HG03025 (cell line): ENCODE data around the gene BLOC1S1.

Experiments used
- ATAC-seq: cut with Tn5 transposase; IDR thresholded peaks from one replicate; pipeline ENCODE4 v1.9.1; 2021; ENCODE audit warnings: mild to moderate bottlenecking, moderate library complexity; ENCODE audit not compliant: unreplicated experiment, low FRiP score

Gene BLOC1S1

DNA sequence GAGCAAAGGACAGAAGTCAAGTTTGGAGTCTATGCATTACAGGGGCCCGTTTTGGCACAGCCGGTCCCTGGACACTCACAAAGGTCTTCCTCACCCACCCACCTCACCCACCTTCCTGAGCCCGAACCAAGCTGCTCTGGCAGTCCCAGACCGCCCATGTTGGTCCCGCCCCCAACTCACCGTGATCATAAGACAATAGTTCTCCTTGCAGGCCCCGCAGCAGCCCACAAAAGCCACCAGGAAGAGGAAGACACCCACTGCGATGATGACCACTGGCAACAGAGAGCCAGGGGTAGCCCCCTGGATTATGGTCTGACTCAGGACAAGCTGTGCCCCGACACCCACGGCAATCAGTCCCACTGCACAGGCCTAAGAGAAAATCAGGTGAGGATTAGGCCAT is 11.1 kb downstream of the BLOC1S1 start:
- ATAC-seq: no peak

DNA sequence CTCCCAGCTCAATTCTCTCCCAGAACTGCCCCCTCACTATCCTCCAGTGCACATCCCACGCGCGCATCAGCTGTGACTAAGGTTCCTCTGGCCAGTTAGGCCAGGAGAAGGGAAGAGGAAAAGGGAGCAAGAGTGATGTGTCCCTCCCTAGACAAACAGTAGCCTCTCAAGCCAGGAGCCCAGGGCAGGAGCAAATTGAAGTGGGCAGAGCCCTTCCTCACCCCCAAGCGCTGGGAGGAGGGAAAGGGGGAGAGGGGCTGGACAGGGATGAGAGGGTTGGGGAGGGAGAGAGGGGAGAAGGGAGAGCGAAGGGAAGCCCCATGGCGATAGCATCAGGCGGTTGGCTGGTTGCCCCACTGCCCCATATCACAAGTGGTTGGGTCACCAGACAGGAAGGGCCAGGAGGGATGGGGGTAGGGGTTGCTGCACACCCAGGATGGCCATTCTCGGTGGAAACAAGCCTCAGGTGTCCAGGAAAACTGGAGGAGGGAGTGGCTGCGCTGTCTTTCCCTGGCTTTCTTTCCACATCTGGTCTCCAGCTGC is 11.9 kb downstream of the BLOC1S1 start:
- no peak for ATAC-seq

DNA sequence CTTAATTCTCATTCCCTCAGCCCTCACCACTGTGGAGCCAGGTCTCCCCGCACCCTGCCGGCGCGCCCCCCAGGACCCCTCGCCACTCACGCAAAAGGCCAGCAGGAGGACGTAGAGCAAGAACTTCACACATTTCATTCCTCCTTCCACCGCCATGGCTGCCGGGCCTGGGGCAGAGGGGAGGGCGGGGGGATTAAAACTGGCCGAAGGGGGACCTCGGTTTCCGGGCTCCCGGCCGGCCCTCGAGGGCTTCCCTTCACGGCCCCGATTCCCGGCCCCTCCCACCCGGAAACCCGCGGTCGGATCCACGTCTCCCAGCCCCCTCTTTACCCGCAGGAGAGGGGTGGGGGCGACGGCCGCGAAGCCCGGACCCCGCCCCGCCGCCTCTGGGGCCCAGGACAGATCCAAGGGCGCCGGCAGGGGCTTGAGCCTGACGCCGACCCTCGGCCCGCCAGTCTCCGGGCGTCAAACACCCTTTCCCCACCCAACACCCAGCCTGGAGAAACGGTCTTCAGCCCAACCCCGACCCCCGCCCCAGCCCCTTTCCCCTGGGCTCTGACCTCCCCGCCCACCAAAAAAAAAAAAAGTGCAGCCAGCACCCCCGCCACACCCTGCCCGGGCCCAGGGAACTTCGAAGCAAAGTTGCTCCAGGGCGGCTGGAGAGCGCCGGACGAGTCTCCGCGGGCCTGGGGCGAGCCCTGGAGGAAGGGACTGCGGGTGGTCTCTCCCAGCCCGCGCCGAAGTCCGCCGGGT is 12.5 kb downstream of the BLOC1S1 start:
- peak; percentile 18 for ATAC-seq

DNA sequence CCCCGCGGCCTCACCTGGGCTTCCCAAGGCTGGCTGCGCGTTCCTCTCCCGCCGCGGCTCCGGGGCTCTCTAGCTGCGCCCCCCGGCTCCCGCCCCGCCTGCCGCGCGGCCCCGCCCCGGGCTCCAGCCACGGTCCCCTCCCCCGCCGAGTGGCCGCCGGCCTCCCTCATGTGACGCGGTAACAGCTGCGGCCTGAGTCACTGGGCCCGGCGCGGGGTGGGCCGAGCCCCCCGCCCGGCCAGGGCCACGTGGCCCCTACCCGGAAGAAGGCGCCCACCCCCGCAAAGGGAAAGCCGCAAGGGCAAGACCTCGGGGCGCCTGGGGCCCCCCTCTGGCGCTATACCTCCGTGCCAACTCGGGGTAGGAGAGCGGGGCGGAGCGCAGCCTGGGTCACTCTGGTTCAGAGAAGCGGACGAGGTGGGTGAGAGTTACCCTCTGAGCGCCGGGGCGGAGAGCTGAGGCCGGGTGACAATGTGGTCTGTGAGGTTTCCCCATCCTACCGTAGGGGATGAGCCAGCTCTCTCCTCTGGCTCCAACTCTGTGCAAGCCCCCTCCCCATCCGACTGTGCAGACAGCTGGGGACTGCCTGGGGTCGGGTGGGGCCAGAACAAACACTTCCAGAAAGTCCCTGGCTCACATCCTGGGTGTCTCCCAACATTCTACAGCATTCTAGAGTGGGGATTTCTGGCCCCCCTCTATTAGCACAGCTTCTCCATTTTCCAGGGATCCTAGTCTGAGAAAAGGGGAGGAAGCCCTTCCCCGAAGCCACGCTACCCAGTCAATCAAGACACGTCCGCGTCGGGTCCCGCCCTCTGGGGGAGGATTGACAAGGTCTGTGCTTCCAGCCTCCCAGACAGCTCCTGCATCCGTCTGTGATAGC is 13.3 kb downstream of the BLOC1S1 start, which contains the start of gene CD63:
Gene CD63 (minus strand): TSS at position 71 of the 880 bp plus-strand sequence. CDS start 668 bp downstream, outside the sequence.
- peak; percentile 57 for ATAC-seq

DNA sequence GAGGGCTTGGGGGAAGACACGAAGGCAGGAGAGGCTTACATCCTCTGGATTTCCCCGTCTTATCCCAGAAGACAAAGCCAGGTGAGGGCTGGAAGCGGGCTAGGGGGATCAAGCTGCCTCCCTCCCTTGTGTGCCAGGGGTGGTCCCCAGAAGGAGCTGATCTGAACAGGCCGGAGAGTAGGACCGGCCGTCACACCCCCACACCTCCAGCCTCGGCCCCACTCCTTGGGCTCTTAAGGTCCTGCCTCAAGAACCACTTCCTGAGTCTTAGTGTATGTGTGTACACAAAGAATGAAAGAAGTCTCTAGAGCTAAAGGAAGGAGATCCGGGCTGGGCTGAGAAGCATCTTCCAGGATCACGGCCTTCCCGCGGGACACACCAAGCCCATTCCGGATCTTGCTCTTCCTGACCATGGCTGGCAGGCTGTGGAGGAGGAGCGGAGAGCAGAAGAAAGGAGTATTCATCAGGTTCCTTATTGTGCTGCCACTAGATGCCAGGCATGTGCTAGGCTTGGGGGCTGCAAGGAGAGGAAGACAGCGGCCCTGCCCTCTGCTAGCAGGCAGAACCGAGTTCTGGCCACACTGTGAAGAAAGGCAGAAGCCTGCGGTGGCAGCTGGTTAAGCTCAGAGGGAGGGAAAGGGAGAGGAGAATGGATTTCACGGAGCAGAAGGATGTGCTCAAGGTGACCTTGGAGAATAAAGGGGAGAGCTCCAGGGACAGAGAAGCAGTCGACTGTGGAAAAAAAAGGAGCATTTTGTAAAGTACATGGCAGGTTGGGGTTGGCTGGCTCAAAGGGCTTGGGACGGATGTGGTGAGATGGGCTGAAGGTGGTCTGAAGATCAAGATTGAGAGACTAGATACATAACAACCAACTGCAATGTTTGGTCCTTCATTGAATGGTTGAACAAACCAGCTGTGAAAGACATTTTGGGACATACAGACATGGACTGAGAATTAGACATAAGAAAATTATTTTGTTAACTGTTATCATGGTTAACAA is 14.3 kb downstream of the BLOC1S1 start:
- peak; percentile 30 for ATAC-seq

DNA sequence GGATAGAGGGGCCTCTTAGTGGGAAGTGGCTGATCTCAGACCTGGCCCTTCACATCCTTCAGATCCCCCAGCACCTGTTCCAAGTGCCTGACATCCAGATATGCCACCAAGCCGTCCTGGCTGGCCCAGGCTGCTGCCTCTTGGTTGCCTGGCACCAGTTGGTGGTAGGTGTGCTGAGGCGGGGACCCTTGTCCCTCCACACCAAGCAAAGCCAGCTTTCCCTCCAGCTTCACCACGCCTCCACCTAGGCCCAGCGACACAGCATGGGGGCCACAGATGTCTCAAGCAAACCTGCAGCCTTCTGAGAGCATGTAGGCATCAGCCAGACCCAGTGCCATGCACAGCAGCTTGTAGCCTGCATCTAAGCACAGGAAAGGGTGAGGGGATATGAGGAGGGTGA is 16.4 kb downstream of the BLOC1S1 start:
- ATAC-seq: no peak

DNA sequence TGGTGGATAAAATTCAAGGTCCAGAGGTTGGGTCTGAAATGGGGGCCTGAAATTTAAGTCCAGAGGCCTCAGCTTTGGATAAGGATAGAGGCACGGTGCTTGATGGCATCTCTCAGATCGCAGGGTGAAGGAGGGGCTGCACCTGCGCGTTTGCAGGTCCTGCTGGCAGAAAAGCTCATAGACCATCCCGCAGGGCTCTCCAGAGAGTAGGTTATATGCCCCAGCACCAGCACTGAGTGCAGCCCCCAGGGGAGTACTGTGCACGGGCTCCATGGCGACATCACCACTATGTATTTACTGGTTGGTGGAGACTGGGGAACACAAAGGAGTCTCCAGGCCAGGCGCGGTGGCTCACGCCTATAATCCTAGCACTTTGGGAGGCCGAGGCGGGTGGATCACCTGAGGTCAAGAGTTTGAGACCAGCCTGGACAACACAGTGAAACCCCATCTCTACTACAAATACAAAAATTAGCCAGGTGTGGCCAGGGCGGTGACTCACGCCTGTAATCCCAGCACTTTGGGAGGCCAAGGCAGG is 17.2 kb downstream of the BLOC1S1 start:
- no peak for ATAC-seq

DNA sequence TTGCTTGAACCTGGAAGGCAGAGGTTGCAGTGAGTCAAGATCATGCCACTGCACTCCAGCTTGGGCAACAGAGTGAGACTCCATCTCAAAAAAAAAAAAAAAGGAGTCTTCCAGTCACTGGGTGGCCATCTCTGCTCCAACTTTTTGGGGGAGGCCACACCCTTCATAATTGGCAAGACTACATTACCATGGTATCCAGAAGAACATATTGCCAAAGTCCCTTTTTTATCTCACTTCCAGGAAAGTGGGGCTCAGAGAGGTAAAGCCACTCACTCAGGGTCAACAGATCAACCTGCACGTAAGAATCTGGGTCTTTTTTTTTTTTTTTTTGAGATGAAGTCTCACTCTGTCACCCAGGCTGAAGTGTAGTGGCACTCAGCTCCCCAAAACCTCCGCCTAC is 18.0 kb downstream of the BLOC1S1 start:
- no peak for ATAC-seq

DNA sequence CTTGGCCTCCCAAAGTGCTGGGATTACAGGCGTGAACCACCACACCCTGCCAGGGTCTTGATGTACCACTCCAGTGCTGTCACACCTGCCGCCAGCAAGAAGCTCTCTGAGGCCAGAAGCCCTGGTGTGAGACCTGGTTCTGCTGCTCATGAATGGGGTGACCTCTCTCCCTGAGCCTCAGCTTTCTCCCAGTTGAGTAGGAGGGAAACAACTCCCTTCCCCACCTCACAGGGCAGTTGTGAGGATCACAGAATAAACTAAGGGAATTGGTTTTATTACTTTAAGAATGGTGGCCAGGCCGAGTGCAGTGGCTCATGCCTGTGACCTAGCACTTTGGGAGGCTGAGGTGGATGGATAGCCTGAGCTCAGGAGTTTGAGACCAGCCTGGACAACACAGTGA is 18.7 kb downstream of the BLOC1S1 start:
- no peak for ATAC-seq

DNA sequence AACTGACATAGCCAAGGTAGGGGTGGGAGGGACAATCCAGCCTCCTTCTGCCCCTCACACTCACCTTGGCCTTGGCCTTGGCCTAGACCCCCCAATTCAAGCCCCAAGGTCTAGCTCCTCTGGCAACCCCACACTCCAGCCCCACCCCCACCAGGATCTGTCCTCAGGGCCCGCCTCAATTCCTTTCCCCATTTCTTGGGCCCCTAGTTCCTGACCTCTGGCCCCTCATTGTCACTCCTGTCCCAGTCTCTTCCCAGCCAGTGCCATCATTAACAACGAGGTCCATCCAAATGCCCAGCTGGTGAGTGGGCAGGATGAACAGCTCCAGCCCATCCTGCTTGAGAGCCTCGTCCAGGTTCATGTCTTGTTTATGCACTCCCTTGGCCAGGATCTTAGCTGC is 20.2 kb downstream of the BLOC1S1 start:
- ATAC-seq: no peak

DNA sequence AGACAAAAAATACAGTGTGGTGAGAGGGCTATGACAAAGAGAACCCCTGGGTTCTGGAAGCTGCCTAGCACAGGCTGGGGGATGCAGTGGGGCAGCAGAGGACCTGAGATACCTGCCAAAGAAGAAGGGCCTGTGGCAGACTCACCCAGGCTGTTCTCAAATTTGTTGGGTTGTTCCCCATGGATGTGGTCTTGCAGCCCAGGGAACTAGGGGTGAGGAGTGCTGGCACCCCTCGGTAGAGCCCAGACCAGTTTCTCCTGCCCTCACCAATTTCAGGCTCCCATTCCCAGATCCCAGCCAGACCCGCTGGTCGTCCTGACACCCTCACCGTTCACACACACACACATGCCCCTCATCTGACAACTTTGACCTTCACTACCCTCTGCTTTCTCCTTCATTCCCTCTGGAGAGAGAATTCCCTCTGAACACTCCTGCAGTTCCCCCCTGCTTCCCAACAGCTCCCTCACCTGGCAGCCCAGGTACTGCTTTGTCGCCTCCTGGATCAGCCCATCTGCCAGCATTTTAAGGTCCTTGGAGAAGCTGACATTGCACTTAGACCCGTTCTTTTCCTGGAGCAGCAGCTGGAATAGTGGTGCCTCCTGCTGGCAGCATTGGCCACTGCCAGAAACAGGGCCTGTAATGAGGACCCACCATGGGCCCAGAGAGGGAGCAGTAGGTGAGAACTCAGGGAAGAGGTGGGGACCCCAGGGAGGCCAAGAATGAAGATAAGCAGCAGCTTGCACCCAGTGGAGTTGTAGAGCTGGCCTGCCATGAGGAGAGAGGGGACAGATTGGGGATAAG is 21.1 kb downstream of the BLOC1S1 start:
- ATAC-seq: no peak

DNA sequence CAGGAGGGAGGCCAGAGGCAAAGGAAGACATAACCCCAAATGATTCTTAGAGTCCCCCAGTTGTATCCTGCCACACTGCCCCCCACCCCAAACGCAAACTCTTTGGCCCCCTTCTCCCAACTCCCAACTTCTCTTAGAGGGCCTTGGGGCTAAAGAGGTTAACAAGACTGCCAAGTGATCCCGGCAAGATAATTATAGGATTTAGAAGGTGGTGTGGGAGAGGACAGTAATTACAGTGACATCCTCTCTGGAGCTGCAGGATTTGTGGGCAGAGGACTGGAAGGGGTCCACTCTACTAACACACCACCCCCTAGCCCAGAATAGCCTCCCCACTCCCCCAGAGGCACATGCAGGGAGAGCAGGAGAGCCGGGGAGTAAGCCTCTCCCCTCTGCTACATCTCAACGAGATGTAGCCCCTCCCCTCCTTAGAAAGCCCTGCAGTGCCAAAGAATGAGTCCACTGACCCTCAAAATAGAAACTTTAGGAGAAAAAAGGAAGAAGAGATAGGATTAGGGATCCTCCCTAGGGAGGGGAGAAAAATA is 21.8 kb downstream of the BLOC1S1 start:
- ATAC-seq: no peak

DNA sequence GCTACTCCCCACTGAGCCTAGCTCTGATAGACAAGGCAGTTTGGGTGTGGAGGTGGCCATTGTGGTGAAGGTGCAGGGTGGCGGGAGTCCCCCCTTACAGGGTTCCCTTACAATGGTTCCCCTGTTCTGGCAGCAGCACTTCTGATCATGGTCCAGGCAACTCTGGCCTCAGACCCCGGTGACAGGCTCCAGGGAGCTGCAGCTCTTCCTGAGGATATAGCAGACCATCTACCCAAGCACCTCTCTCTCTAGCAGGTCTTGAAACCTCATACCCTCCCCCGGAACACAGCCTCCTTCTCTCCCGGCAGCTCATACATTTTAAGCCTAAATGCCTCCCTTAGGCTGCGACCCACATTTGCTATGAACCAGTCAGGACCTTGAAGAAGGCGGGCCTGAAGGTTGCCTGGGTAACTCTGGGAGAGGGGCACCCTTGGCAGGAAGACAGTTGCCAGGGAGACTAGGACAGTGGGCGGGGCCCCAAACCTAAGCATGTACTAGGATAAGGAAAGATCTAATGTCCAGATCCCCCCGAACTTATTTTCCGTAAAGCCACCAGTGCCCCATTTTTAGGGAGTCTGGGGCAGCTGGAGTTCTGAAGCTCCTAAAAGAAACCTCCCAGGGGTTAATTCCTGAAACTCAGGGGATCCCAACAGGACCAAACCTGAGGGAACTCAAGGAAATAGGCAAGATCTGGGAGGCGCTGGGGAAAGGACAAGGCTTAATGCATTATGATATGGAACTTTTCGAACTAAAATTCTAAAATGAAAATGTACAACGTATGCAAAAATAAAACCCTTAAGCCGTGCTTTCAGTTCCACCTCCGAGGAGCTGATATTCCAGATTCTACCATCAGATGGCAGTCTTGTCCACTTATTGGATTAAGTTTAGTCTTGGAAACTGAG is 22.5 kb downstream of the BLOC1S1 start:
- ATAC-seq: peak; percentile 75

DNA sequence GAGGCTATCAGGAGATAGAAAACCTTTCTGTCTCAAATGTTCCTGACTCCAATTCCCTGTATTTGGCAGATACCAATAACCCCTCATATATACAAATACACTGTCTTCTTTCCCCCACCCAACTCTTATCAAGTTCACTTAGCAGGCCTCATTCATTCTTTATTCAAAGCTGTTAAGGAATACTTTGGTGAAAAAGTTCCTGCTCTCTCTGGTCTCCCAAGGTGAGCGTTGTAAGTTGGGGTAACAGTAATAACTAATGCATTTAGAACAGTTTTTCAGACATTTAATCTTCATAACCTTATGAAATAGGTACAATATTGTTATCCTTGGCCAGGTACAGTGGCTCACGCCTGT is 23.2 kb downstream of the BLOC1S1 start:
- ATAC-seq: no peak

DNA sequence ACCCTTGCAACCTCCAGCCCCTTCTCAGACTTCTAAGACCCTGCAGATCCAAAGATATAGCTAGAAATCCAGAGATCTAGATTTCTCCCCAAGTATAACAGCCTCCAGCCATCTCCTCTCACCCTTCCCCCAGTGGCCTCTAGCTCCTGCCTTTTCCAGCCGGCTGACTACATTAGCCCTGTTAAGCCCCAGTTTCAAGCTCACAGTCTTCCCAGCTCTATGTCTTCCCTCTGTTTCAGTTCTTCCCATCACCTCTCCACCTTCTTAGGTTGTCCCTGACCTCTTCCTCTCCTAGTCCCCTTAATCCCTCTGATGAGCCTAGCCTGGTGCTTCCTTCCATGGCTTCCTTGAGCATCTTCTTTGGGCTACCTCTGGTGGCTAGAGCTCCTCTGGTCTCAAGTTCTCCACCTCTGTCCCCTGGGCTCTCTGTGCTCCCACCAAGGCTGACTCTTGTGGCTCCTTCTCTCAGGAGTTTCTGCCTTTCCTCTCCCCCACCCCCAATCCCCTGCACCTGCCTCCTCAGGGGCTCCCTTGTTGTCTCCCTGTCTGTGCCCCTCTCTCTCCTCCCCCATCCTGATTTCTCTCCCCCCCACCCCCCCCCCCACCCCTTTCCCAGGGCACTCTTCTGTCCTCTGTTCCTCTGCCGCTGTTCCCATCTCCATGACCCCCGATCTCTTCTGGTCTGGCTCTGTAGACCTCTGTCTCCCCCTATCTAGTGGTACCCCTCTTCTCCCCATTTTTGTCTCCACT is 26.3 kb downstream of the BLOC1S1 start:
- ATAC-seq: no peak

DNA sequence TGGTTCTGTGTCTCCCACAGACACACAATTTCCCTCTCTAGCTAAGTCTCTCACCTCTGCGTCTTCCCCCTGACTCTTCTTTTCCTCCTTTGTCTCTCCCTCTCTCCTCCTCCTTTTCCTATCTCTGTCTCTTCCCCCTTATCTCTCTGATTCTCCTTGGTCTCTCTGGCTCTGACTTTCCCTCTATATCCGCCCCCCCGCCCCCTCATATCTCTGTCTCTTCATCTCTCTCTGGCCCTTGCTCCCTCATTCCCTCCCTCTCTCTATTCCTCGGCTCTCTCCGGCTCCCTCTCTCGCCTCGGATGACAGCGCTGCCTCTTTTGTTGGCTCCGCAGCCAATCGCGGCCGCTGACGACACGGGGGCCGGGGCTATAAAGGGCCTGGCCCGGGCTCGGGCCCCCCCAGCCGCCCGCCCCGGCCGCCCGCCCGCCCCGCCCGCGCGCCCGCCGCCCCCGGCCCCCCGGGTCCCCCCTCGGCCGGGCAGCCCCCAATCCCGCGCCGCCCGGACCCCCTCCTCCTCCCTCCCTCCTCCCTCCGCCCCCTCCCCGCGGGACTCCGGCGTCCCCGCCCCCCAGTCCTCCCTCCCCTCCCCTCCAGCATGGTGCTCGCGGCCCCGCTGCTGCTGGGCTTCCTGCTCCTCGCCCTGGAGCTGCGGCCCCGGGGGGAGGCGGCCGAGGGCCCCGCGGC is 27.0 kb downstream of the BLOC1S1 start, which contains the start of gene GDF11:
Gene GDF11 (plus strand): TSS at position 404 of the 687 bp plus-strand sequence. CDS start 195 bp downstream, at position 599.
- peak; percentile 33 for ATAC-seq
